GM23338 (cell line): ENCODE measurements around the gene SPINK6. TPM values are rescaled to one million over a fixed set of nuclear protein-coding genes. Genes with fewer than 3 reads are reported as not detected.

Experiments used
- ATAC-seq: fragments of 200-7000 bp; cut with Tn5 transposase; 3 replicates; pipeline ENCODE4 v1.9.1; 2020
- DNase-seq: peaks from one replicate; pipeline ENCODE4 v3.0.0-alpha.2; 2015; ENCODE audit warnings: low spot score
- H2AFZ ChIP-seq: fragments of 200-600 bp; sonication (generic); 2 replicates; pipeline ENCODE4 v1.8.0; 2016; ENCODE audit warnings: antibody characterized with exemption, mild to moderate bottlenecking, moderate library complexity
- H3F3A ChIP-seq: fragments of 200-600 bp; sonication (generic); replicated peaks from 2 replicates; pipeline ENCODE4 v1.8.0; 2017; ENCODE audit warnings: antibody characterized with exemption, mixed run types, low read depth
- H3K27ac ChIP-seq: fragments of 200-600 bp; sonication (generic); 2 replicates; pipeline ENCODE4 v1.6.1; 2016; ENCODE audit warnings: low read depth
- H3K27me3 ChIP-seq: fragments of 200-600 bp; sonication (generic); 2 replicates; pipeline ENCODE4 v1.8.0; 2016; ENCODE audit warnings: mild to moderate bottlenecking, mixed run types, moderate library complexity; ENCODE audit not compliant: insufficient read depth
- H3K36me3 ChIP-seq: fragments of 200-600 bp; sonication (generic); 2 replicates; pipeline ENCODE4 v1.8.0; 2016; ENCODE audit warnings: mild to moderate bottlenecking; ENCODE audit not compliant: insufficient read depth
- H3K4me1 ChIP-seq: fragments of 200-600 bp; sonication (generic); 2 replicates; pipeline ENCODE4 v1.8.0; 2016; ENCODE audit warnings: mild to moderate bottlenecking, moderate library complexity; ENCODE audit not compliant: insufficient read depth
- H3K4me2 ChIP-seq: fragments of 200-600 bp; sonication (generic); 2 replicates; pipeline ENCODE4 v1.7.1; 2017; ENCODE audit warnings: mixed run types
- H3K4me3 ChIP-seq: fragments of 200-600 bp; sonication (generic); 2 replicates; pipeline ENCODE4 v1.6.1; 2016; ENCODE audit warnings: mixed run types
- H3K79me2 ChIP-seq: fragments of 200-600 bp; sonication (generic); replicated peaks from 2 replicates; pipeline ENCODE4 v1.8.0; 2017; ENCODE audit warnings: mild to moderate bottlenecking; ENCODE audit not compliant: insufficient read depth
- H3K9me2 ChIP-seq: fragments of 200-600 bp; sonication (generic); 2 replicates; pipeline ENCODE4 v1.8.0; 2017; ENCODE audit not compliant: insufficient read depth
- H4K20me1 ChIP-seq: fragments of 200-600 bp; sonication (generic); replicated peaks from 2 replicates; pipeline ENCODE4 v1.8.0; 2017; ENCODE audit warnings: mild to moderate bottlenecking; ENCODE audit not compliant: insufficient read depth
- H3K27ac Mint-ChIP-seq: 2 replicates; pipeline ENCODE4 v1.8.0; 2020; ENCODE audit warnings: inconsistent platforms, mild to moderate bottlenecking, moderate library complexity, mixed read lengths
- H3K27me3 Mint-ChIP-seq: 3 replicates; pipeline ENCODE4 v1.8.0; 2022; ENCODE audit warnings: low read depth, mild to moderate bottlenecking, moderate library complexity, mixed read lengths, inconsistent platforms; ENCODE audit not compliant: insufficient read depth, poor library complexity
- H3K36me3 Mint-ChIP-seq: 3 replicates; pipeline ENCODE4 v1.8.0; 2021; ENCODE audit warnings: low read depth, mild to moderate bottlenecking, inconsistent platforms, moderate library complexity, mixed read lengths
- H3K4me1 Mint-ChIP-seq: 3 replicates; pipeline ENCODE4 v1.8.0; 2020; ENCODE audit warnings: mild to moderate bottlenecking, inconsistent platforms, mixed read lengths
- H3K4me3 Mint-ChIP-seq: 3 replicates; pipeline ENCODE4 v1.8.0; 2021; ENCODE audit warnings: moderate library complexity, mild to moderate bottlenecking, inconsistent platforms, mixed read lengths
- H3K9me3 Mint-ChIP-seq: 3 replicates; pipeline ENCODE4 v1.8.0; 2020; ENCODE audit warnings: moderate library complexity, mild to moderate bottlenecking, inconsistent platforms, mixed read lengths
- CREB1 ChIP-seq: fragments of 250-450 bp; sonication (Bioruptor Pico); IDR thresholded peaks from 2 replicates; pipeline ENCODE4 v1.5.0; 2020; ENCODE audit warnings: low read depth, mild to moderate bottlenecking, moderate library complexity
- CTCF ChIP-seq, 2 experiments: fragments of 200-600 bp in 1 of 2; sonication (generic) in 1 of 2; conservative IDR thresholded peaks; 2 replicates each; pipeline versions ENCODE4 v1.5.1 to v1.6.1; 2016 to 2017; ENCODE audit warnings: antibody characterized with exemption in 2 of 2, low read depth in 2 of 2, mild to moderate bottlenecking in 2 of 2, moderate library complexity in 1 of 2
- EZH2 ChIP-seq: fragments of 200-600 bp; sonication (generic); IDR thresholded peaks from one replicate; pipeline ENCODE4 v1.8.0; 2017; ENCODE audit warnings: antibody characterized with exemption, mild to moderate bottlenecking, low read depth; ENCODE audit not compliant: unreplicated experiment
- EZH2phosphoT487 ChIP-seq: fragments of 200-600 bp; sonication (generic); IDR thresholded peaks from one replicate; pipeline ENCODE4 v1.8.1; 2018; ENCODE audit warnings: antibody characterized with exemption; ENCODE audit not compliant: unreplicated experiment
- JUNB ChIP-seq: IDR thresholded peaks from one replicate; pipeline ENCODE4 v1.6.1; 2016; ENCODE audit warnings: antibody characterized with exemption; ENCODE audit not compliant: unreplicated experiment
- NANOG ChIP-seq: IDR thresholded peaks from 2 replicates; pipeline ENCODE4 v1.6.1; 2016; ENCODE audit warnings: antibody characterized with exemption, borderline replicate concordance
- POLR2AphosphoS5 ChIP-seq: IDR thresholded peaks from 2 replicates; pipeline ENCODE4 v1.6.1; 2016; ENCODE audit warnings: antibody characterized with exemption, low read depth
- REST ChIP-seq: IDR thresholded peaks from one replicate; pipeline ENCODE4 v1.6.1; 2018; ENCODE audit warnings: antibody characterized with exemption; ENCODE audit not compliant: unreplicated experiment
- STAT1 ChIP-seq: IDR thresholded peaks from one replicate; pipeline ENCODE4 v1.6.1; 2016; ENCODE audit warnings: antibody characterized with exemption; ENCODE audit not compliant: unreplicated experiment
- ZNF114 ChIP-seq: fragments of 250-450 bp; sonication (Bioruptor Pico); IDR thresholded peaks from 2 replicates; pipeline ENCODE4 v1.5.0; 2020; ENCODE audit warnings: mild to moderate bottlenecking, moderate library complexity
- ZNF331 ChIP-seq: fragments of 250-450 bp; sonication (Bioruptor Pico); IDR thresholded peaks from 2 replicates; pipeline ENCODE4 v1.5.0; 2020; ENCODE audit warnings: low read depth, mild to moderate bottlenecking, moderate library complexity
- polyA plus RNA-seq: library from polyadenylated mRNA; unstranded; fragments of >200 nt; fragmentation: Nextera tagmentation; extraction: Ambion mirVana; gene quantifications from 2 replicates; pipeline ENCODE4 v1.2.1, GENCODE V29; 2016
- total RNA-seq: library from RNA; depleted of rRNA; stranded (reverse); fragments of >200 nt; shearing (Covaris generic); gene quantifications from 2 replicates; pipeline ENCODE4 v1.2.3, GENCODE V29; 2014
- TF ChIP-seq, protein P1 (sequence below): fragments of 250-450 bp; sonication (Bioruptor Pico); IDR thresholded peaks from 2 replicates; pipeline ENCODE4 v1.5.0; 2020; ENCODE audit warnings: mild to moderate bottlenecking, moderate library complexity
- TF ChIP-seq, protein P2 (sequence below): IDR thresholded peaks from 2 replicates; pipeline ENCODE4 v1.6.1; 2016; ENCODE audit warnings: antibody characterized with exemption

The SPINK6 gene
- total and polyA plus RNA-seq, 2 experiments from 2014 or later: 0.53 TPM; not detected in 1

DNA sequence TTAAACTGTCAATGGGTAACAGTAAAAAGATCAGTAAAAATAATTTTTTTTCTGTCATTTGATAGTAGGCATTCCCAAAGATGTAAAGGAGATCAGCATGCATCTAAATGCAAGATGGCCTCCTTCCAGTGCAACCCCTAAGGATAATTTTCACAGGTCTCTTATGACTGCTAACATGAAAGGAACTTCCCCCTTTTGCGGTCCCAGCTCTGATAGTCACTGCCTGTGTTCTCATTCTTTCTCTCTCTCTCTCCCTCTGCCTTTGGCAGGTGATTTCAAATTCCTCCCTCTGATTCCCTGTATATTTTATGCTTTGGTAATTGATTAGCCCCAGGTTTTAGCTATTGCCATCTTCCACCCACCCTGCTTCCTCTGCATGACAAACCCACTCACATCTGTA, 25.6 kb upstream of the SPINK6 start:
- Histone ChIP-seq H3K27ac (no peak overlapping the region), H3F3A (no peaks in the 10 kb centered on the region), H3K4me2 (no peak overlapping the region), H3K36me3 (no peaks in the 10 kb centered on the region), H3K79me2 (no peaks in the 10 kb centered on the region), H2AFZ (no peak overlapping the region), H4K20me1 (no peaks in the 10 kb centered on the region), H3K4me3 (no peak overlapping the region), H3K9me2 (no peaks in the 10 kb centered on the region; the same call in 1 of the 2 replicates), H3K4me1 (no peaks in the 10 kb centered on the region), H3K27me3 (no peaks in the 10 kb centered on the region)
- Mint-ChIP-seq H3K9me3 (no peaks in the 10 kb centered on the region), H3K36me3 (no peaks in the 10 kb centered on the region), H3K27me3 (peaks cover 2% of the 10 kb centered on the region), H3K27ac (no peak overlapping the region), H3K4me1 (no peaks in the 10 kb centered on the region), H3K4me3 (no peak overlapping the region)
- no peak for DNase-seq
- no peak for ATAC-seq
- TF ChIP-seq CREB1 (CRISPR knock-in tag) (no peak), POLR2AphosphoS5 (no peak), ZNF114 (CRISPR knock-in tag) (no peak), JUNB (no peak), EZH2phosphoT487 (no peak), ZNF331 (CRISPR knock-in tag) (no peak), NANOG (no peak), CTCF (conservative IDR thresholded peaks at IDR 0.05; ENCODE audit: low read depth in 2 of 2) (no peak), REST (no peak), EZH2 (no peak), STAT1 (no peak)
- TF ChIP-seq, protein P1, sequence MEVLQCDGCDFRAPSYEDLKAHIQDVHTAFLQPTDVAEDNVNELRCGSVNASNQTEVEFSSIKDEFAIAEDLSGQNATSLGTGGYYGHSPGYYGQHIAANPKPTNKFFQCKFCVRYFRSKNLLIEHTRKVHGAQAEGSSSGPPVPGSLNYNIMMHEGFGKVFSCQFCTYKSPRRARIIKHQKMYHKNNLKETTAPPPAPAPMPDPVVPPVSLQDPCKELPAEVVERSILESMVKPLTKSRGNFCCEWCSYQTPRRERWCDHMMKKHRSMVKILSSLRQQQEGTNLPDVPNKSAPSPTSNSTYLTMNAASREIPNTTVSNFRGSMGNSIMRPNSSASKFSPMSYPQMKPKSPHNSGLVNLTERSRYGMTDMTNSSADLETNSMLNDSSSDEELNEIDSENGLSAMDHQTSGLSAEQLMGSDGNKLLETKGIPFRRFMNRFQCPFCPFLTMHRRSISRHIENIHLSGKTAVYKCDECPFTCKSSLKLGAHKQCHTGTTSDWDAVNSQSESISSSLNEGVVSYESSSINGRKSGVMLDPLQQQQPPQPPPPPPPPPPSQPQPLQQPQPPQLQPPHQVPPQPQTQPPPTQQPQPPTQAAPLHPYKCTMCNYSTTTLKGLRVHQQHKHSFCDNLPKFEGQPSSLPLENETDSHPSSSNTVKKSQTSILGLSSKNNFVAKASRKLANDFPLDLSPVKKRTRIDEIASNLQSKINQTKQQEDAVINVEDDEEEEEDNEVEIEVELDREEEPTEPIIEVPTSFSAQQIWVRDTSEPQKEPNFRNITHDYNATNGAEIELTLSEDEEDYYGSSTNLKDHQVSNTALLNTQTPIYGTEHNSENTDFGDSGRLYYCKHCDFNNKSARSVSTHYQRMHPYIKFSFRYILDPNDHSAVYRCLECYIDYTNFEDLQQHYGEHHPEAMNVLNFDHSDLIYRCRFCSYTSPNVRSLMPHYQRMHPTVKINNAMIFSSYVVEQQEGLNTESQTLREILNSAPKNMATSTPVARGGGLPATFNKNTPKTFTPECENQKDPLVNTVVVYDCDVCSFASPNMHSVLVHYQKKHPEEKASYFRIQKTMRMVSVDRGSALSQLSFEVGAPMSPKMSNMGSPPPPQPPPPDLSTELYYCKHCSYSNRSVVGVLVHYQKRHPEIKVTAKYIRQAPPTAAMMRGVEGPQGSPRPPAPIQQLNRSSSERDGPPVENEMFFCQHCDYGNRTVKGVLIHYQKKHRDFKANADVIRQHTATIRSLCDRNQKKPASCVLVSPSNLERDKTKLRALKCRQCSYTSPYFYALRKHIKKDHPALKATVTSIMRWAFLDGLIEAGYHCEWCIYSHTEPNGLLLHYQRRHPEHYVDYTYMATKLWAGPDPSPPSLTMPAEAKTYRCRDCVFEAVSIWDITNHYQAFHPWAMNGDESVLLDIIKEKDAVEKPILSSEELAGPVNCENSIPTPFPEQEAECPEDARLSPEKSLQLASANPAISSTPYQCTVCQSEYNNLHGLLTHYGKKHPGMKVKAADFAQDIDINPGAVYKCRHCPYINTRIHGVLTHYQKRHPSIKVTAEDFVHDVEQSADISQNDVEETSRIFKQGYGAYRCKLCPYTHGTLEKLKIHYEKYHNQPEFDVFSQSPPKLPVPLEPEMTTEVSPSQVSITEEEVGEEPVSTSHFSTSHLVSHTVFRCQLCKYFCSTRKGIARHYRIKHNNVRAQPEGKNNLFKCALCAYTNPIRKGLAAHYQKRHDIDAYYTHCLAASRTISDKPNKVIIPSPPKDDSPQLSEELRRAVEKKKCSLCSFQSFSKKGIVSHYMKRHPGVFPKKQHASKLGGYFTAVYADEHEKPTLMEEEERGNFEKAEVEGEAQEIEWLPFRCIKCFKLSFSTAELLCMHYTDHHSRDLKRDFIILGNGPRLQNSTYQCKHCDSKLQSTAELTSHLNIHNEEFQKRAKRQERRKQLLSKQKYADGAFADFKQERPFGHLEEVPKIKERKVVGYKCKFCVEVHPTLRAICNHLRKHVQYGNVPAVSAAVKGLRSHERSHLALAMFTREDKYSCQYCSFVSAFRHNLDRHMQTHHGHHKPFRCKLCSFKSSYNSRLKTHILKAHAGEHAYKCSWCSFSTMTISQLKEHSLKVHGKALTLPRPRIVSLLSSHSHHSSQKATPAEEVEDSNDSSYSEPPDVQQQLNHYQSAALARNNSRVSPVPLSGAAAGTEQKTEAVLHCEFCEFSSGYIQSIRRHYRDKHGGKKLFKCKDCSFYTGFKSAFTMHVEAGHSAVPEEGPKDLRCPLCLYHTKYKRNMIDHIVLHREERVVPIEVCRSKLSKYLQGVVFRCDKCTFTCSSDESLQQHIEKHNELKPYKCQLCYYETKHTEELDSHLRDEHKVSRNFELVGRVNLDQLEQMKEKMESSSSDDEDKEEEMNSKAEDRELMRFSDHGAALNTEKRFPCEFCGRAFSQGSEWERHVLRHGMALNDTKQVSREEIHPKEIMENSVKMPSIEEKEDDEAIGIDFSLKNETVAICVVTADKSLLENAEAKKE: no peak
- TF ChIP-seq, protein P2, sequence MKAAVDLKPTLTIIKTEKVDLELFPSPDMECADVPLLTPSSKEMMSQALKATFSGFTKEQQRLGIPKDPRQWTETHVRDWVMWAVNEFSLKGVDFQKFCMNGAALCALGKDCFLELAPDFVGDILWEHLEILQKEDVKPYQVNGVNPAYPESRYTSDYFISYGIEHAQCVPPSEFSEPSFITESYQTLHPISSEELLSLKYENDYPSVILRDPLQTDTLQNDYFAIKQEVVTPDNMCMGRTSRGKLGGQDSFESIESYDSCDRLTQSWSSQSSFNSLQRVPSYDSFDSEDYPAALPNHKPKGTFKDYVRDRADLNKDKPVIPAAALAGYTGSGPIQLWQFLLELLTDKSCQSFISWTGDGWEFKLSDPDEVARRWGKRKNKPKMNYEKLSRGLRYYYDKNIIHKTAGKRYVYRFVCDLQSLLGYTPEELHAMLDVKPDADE: no peak
